HepG2 (cell line): Measurements from ENCODE around the gene ACTN4. TPM values are rescaled to one million over a fixed set of nuclear protein-coding genes. Genes with fewer than 3 reads are reported as not detected.
A peak's percentile ranks its signal among the peaks of the same experiment; 100 is the strongest.

Source experiments
- AKAP8 ChIP-seq: sonication (generic); formaldehyde crosslinking; IDR thresholded peaks from 2 replicates; pipeline ENCODE4 v1.5.1; 2020; ENCODE audit warnings: mild to moderate bottlenecking, missing genetic modification reagents
- ATF3 ChIP-seq: sonication (generic); formaldehyde crosslinking; IDR thresholded peaks from 2 replicates; pipeline ENCODE4 v1.4.0; 2020; ENCODE audit warnings: missing genetic modification reagents
- BRD4 ChIP-seq: sonication (generic); formaldehyde crosslinking; IDR thresholded peaks from 2 replicates; pipeline ENCODE4 v1.4.0; 2020; ENCODE audit warnings: missing genetic modification reagents
- EEA1 ChIP-seq: sonication (generic); formaldehyde crosslinking; IDR thresholded peaks from 2 replicates; pipeline ENCODE4 v1.5.1; 2020; ENCODE audit warnings: mild to moderate bottlenecking, missing genetic modification reagents, borderline replicate concordance
- HNRNPUL1 ChIP-seq: fragments of 200-400 bp; formaldehyde crosslinking; IDR thresholded peaks from 2 replicates; pipeline ENCODE4 v1.6.1; 2017; ENCODE audit warnings: low read depth, mild to moderate bottlenecking, low read length, moderate library complexity
- KDM3A ChIP-seq: IDR thresholded peaks from 2 replicates; pipeline ENCODE4 v1.6.1; 2018; ENCODE audit warnings: low read depth, missing compliant biosample characterization
- NFE2L2 ChIP-seq: fragments of 150-350 bp; IDR thresholded peaks from 2 replicates; pipeline ENCODE4 v1.6.1; 2014; ENCODE audit warnings: low read length
- NR1H2 ChIP-seq: sonication (generic); formaldehyde crosslinking; IDR thresholded peaks from 2 replicates; pipeline ENCODE4 v1.8.1; 2022; ENCODE audit warnings: low read depth, missing genetic modification reagents, borderline replicate concordance
- POLR2G ChIP-seq: fragments of 200-400 bp; formaldehyde crosslinking; IDR thresholded peaks from 2 replicates; pipeline ENCODE4 v1.6.1; 2018; ENCODE audit warnings: mild to moderate bottlenecking, low read depth, low read length, moderate library complexity
- SMYD3 ChIP-seq: sonication (generic); formaldehyde crosslinking; IDR thresholded peaks from 2 replicates; pipeline ENCODE4 v1.8.1; 2023; ENCODE audit warnings: mild to moderate bottlenecking, missing genetic modification reagents
- TBX2 ChIP-seq: sonication (generic); formaldehyde crosslinking; IDR thresholded peaks from 2 replicates; pipeline ENCODE4 v1.5.0; 2020; ENCODE audit warnings: missing genetic modification reagents, mild to moderate bottlenecking, borderline replicate concordance
- THAP11 ChIP-seq: IDR thresholded peaks from 2 replicates; pipeline ENCODE4 v1.6.1; 2016; ENCODE audit warnings: missing biosample characterization, missing genetic modification reagents
- THYN1 ChIP-seq: sonication (generic); formaldehyde crosslinking; IDR thresholded peaks from 2 replicates; pipeline ENCODE4 v1.8.1; 2023; ENCODE audit warnings: low read depth, mild to moderate bottlenecking, moderate library complexity, missing genetic modification reagents, borderline replicate concordance
- ZC3H13 ChIP-seq: sonication (generic); formaldehyde crosslinking; IDR thresholded peaks from 2 replicates; pipeline ENCODE4 v1.8.1; 2023; ENCODE audit warnings: mild to moderate bottlenecking, missing genetic modification reagents, moderate library complexity
- ZHX1 ChIP-seq: sonication (generic); formaldehyde crosslinking; IDR thresholded peaks from 2 replicates; pipeline ENCODE4 v1.8.1; 2022; ENCODE audit warnings: low read depth, mild to moderate bottlenecking, missing genetic modification reagents
- ZMAT5 ChIP-seq: sonication (generic); formaldehyde crosslinking; IDR thresholded peaks from 2 replicates; pipeline ENCODE4 v1.5.0; 2020; ENCODE audit warnings: mild to moderate bottlenecking, low read depth, missing genetic modification reagents, borderline replicate concordance
- ZNF253 ChIP-seq: sonication (generic); formaldehyde crosslinking; IDR thresholded peaks from 2 replicates; pipeline ENCODE4 v1.8.0; 2022; ENCODE audit warnings: mild to moderate bottlenecking, missing genetic modification reagents, borderline replicate concordance
- ZNF33B ChIP-seq: sonication (generic); formaldehyde crosslinking; IDR thresholded peaks from 2 replicates; pipeline ENCODE4 v1.5.1; 2020; ENCODE audit warnings: mild to moderate bottlenecking, missing genetic modification reagents
- ZNF687 ChIP-seq: sonication (generic); formaldehyde crosslinking; IDR thresholded peaks from 2 replicates; pipeline ENCODE4 v1.5.1; 2020; ENCODE audit warnings: mild to moderate bottlenecking, missing genetic modification reagents, moderate library complexity
- ZSCAN29 ChIP-seq: sonication (generic); formaldehyde crosslinking; conservative IDR thresholded peaks from 2 replicates; pipeline ENCODE4 v1.4.0; 2020; ENCODE audit warnings: mild to moderate bottlenecking, missing genetic modification reagents
- ZSCAN5A ChIP-seq: sonication (generic); formaldehyde crosslinking; IDR thresholded peaks from 2 replicates; pipeline ENCODE4 v1.8.0; 2022; ENCODE audit warnings: mild to moderate bottlenecking, missing genetic modification reagents, borderline replicate concordance
- polyA plus RNA-seq, 8 experiments: library from polyadenylated mRNA; depleted of rRNA in 3 of 8; stranded (reverse) in 7 of 8; unstranded in 1 of 8; fragments of >200 nt; fragmentation: Illumina TruSeq in 4 of 8; extraction: Trizol in 4 of 8; gene quantifications; 2 replicates each; pipeline versions ENCODE4 v1.2.1 to v1.2.3, GENCODE V29; 2011 to 2016; ENCODE audit warnings: low read depth in 4 of 8, missing spikeins in 1 of 8, mixed read lengths in 1 of 8; ENCODE audit not compliant: insufficient read depth in 1 of 8
- total RNA-seq, 5 experiments: library from RNA; depleted of rRNA; stranded (reverse); fragments of >200 nt; fragmentation: Illumina TruSeq; extraction: Trizol; gene quantifications; 2 replicates each; pipeline ENCODE4 v1.2.3, GENCODE V29; 2016; ENCODE audit warnings: low read depth in 1 of 5

Gene ACTN4
- total and polyA plus RNA-seq, 2 of the 13 experiments (the other 11 are each of a cell fraction or from before 2014, with no cell fraction given), result 171 to 192 TPM

- TF ChIP-seq ZSCAN5A (CRISPR knock-in tag) (no peak), HNRNPUL1 (no peak), SMYD3 (CRISPR knock-in tag) (no peak), ZC3H13 (CRISPR knock-in tag) (no peak), ZMAT5 (CRISPR knock-in tag) (no peak), NFE2L2 (no peak), ATF3 (CRISPR knock-in tag) (no peak), THAP11 (no peak), ZNF687 (peak; percentile 81), NR1H2 (no peak), ZSCAN29 (CRISPR knock-in tag) (no peak), EEA1 (CRISPR knock-in tag) (no peak), KDM3A (CRISPR knock-in tag) (no peak), ZNF33B (CRISPR knock-in tag) (no peak), TBX2 (CRISPR knock-in tag) (0 out of 2 replicates have a peak, but pooled peaks have one; percentile 12), THYN1 (no peak), ZNF253 (CRISPR knock-in tag) (no peak), AKAP8 (no peak), BRD4 (CRISPR knock-in tag) (no peak), POLR2G (0 out of 2 replicates have a peak, but pooled peaks have one; percentile 24), ZHX1 (CRISPR knock-in tag) (no peak)
These were observed 18.7 kb downstream of the ACTN4 start (continued) for GRCh38 chr19:38665950-38666662.
